ENCODE data around the gene HUNK.

HUNK gene

DNA sequence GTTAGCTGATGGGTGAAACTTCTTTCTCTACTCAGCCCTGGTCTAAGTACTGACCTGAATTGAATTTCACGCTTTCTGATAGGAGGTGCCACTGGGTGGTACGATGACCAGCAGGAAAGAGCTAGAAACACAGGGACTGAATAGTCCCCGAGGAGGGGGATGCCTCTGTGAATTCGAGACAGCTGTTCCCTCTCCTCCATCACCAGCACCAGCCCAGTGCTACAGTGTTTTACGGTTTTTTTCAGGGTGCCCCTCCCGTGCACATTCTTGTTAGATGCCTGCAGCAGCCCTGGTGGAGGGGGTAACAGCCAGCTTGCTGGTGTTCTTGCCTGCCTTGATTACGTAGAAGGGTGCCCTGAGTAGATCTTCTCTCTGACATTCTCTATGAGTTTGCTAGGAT is 7.1 kb downstream of the HUNK start:
- H3K4me3 ChIP-seq (IDR thresholded peaks at IDR 0.05; ENCODE audit: insufficient read depth, low read depth, low read length) = no peak overlapping the region
- H3K27me3 ChIP-seq (ENCODE audit: insufficient read depth, low read depth) = no peaks in the 10 kb centered on the region
- no peaks in the 10 kb centered on the region for H4K20me1 ChIP-seq (ENCODE audit: insufficient read depth)
- no peaks in the 10 kb centered on the region for H3K79me2 ChIP-seq (ENCODE audit: insufficient read depth, low read depth)
- no peak overlapping the region for H2AFZ ChIP-seq (ENCODE audit: low read depth)
- H3K27ac ChIP-seq = no peak overlapping the region
- H3K4me1 ChIP-seq (ENCODE audit: low read depth, poor library complexity, severe bottlenecking) = no peaks in the 10 kb centered on the region
- H3K9ac ChIP-seq = no peak overlapping the region
- no peak overlapping the region for H3K4me2 ChIP-seq
- no peaks in the 10 kb centered on the region for H3K36me3 ChIP-seq (ENCODE audit: insufficient read depth)
- TF ChIP-seq, protein P1, sequence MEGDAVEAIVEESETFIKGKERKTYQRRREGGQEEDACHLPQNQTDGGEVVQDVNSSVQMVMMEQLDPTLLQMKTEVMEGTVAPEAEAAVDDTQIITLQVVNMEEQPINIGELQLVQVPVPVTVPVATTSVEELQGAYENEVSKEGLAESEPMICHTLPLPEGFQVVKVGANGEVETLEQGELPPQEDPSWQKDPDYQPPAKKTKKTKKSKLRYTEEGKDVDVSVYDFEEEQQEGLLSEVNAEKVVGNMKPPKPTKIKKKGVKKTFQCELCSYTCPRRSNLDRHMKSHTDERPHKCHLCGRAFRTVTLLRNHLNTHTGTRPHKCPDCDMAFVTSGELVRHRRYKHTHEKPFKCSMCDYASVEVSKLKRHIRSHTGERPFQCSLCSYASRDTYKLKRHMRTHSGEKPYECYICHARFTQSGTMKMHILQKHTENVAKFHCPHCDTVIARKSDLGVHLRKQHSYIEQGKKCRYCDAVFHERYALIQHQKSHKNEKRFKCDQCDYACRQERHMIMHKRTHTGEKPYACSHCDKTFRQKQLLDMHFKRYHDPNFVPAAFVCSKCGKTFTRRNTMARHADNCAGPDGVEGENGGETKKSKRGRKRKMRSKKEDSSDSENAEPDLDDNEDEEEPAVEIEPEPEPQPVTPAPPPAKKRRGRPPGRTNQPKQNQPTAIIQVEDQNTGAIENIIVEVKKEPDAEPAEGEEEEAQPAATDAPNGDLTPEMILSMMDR (conservative IDR thresholded peaks at IDR 0.05; ENCODE audit: low read depth, low read length) = no peak

DNA sequence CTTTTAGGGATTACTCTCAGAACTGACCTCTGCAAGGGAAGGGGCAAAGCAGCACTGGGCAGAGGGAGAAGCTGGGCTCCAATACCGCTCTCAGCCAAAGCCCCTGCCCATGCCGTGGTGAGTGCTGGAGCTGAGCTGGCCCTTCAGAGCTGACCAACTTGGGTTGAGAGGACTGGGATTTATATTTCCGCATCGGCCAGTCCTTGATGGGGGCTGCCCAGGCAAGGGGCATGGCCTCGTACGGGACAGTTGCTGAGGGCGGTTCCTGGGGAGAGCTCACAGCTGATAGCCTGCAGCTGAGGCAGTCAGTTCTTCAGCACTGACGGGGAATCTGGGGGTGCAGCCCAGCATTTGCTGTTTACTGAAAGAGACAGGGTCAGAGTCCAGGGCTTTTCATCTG is 8.0 kb downstream of the HUNK start:
- Histone ChIP-seq H3K36me3 (ENCODE audit: insufficient read depth) (no peaks in the 10 kb centered on the region), H2AFZ (ENCODE audit: low read depth) (no peak overlapping the region), H3K27ac (no peak overlapping the region), H3K4me1 (ENCODE audit: low read depth, poor library complexity, severe bottlenecking) (no peaks in the 10 kb centered on the region), H3K9ac (no peak overlapping the region), H3K79me2 (ENCODE audit: insufficient read depth, low read depth) (no peaks in the 10 kb centered on the region), H4K20me1 (ENCODE audit: insufficient read depth) (no peaks in the 10 kb centered on the region), H3K4me2 (no peak overlapping the region), H3K27me3 (ENCODE audit: insufficient read depth, low read depth) (no peaks in the 10 kb centered on the region), H3K4me3 (IDR thresholded peaks at IDR 0.05; ENCODE audit: insufficient read depth, low read depth, low read length) (no peak overlapping the region)
- TF ChIP-seq, protein P1 (conservative IDR thresholded peaks at IDR 0.05; ENCODE audit: low read depth, low read length) = no peak

DNA sequence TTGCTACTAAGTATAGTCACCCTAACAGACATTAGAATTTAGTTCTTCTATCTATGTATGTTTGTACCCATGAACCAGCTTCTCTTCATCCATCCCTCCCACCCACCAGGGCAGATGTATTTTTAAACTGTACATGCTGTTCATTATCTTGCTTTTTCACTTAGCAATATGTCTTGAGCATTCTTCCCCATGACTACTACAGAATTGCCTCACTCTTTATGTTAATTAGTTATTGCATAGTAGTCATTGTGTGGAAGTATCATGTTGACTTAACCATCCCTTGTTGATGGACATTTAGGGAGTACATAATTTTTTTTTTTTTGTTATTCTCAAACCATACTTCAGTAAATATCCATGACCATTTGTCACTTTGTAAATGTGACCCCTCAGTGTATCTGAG is 9.9 kb downstream of the HUNK start:
- H2AFZ ChIP-seq (ENCODE audit: low read depth) = no peak overlapping the region
- H3K27ac ChIP-seq = no peak overlapping the region
- H3K36me3 ChIP-seq (ENCODE audit: insufficient read depth) = no peaks in the 10 kb centered on the region
- no peak overlapping the region for H3K9ac ChIP-seq
- H4K20me1 ChIP-seq (ENCODE audit: insufficient read depth) = no peaks in the 10 kb centered on the region
- no peak overlapping the region for H3K4me2 ChIP-seq
- TF ChIP-seq, protein P1 (conservative IDR thresholded peaks at IDR 0.05; ENCODE audit: low read depth, low read length) = no peak
- no peaks in the 10 kb centered on the region for H3K79me2 ChIP-seq (ENCODE audit: insufficient read depth, low read depth)
- no peak overlapping the region for H3K4me3 ChIP-seq (IDR thresholded peaks at IDR 0.05; ENCODE audit: insufficient read depth, low read depth, low read length)
- H3K4me1 ChIP-seq (ENCODE audit: low read depth, poor library complexity, severe bottlenecking) = no peaks in the 10 kb centered on the region
- no peaks in the 10 kb centered on the region for H3K27me3 ChIP-seq (ENCODE audit: insufficient read depth, low read depth)

DNA sequence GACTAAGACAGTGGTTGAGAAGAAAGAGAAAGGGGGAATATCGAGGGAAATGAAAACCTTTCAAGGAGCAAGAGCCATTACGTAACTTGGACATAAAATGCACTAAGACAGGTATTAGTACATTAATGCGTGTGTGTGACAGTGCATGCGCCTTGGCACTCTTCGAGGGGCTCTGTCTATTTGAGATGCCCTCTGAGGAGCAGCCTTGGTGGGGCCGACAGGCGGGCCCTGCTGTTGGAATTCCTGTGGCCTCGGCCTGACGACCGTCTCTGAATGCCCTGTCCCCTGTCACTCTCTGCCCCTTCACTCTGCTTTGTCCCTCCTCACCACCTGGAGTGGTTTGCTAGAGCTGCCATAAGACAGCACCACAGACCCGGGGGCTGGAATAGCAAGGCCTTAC is 12.3 kb downstream of the HUNK start:
- H3K4me3 ChIP-seq (IDR thresholded peaks at IDR 0.05; ENCODE audit: insufficient read depth, low read depth, low read length) = no peak overlapping the region

More for the DNA sequence above, 12.3 kb downstream of the HUNK start:
- H3K4me2 ChIP-seq = no peak overlapping the region
- TF ChIP-seq, protein P1 (conservative IDR thresholded peaks at IDR 0.05; ENCODE audit: low read depth, low read length) = no peak
- no peaks in the 10 kb centered on the region for H3K36me3 ChIP-seq (ENCODE audit: insufficient read depth)
- no peaks in the 10 kb centered on the region for H4K20me1 ChIP-seq (ENCODE audit: insufficient read depth)
- no peak overlapping the region for H3K9ac ChIP-seq
- no peaks in the 10 kb centered on the region for H3K4me1 ChIP-seq (ENCODE audit: low read depth, poor library complexity, severe bottlenecking)
- H2AFZ ChIP-seq (ENCODE audit: low read depth) = no peak overlapping the region
- H3K27ac ChIP-seq = no peak overlapping the region
- no peaks in the 10 kb centered on the region for H3K27me3 ChIP-seq (ENCODE audit: insufficient read depth, low read depth)
- H3K79me2 ChIP-seq (ENCODE audit: insufficient read depth, low read depth) = no peaks in the 10 kb centered on the region
